Heart right ventricle (tissue), 16 donors: Measurements from ENCODE around the gene MIF4GD. TPM values are rescaled to one million over a fixed set of nuclear protein-coding genes. Genes with fewer than 3 reads are reported as not detected.

Experiments used
- ATAC-seq, 8 donors: fragments of 200-7000 bp; cut with Tn5 transposase; one replicate each; pipeline ENCODE4 v1.9.1; 2020; ENCODE audit warnings: mild to moderate bottlenecking in 8 of 8, moderate library complexity in 8 of 8, moderate number of reproducible peaks in 1 of 8
- DNase-seq, 2 donors: peaks; one replicate each; pipeline ENCODE4 v3.0.0-alpha.2; 2020
- H3K27ac ChIP-seq, 10 donors: fragments of 200-600 bp; sonication (generic) in 2 of 10; one replicate each; pipeline versions ENCODE4 v1.5.0 to v1.8.0; 2020 to 2022; ENCODE audit warnings: mild to moderate bottlenecking in 3 of 10
- H3K27me3 ChIP-seq, 7 donors: fragments of 200-600 bp; one replicate each; pipeline ENCODE4 v1.8.0; 2021 to 2022; ENCODE audit warnings: mild to moderate bottlenecking in 2 of 7
- H3K36me3 ChIP-seq, 9 donors: fragments of 200-600 bp; sonication (generic) in 1 of 9; one replicate each; pipeline versions ENCODE4 v1.5.0 to v1.8.0; 2020 to 2022; ENCODE audit warnings: mild to moderate bottlenecking in 2 of 9
- H3K4me1 ChIP-seq, 9 donors: fragments of 200-600 bp; sonication (generic) in 1 of 9; one replicate each; pipeline versions ENCODE4 v1.5.0 to v1.8.0; 2020 to 2022; ENCODE audit warnings: mild to moderate bottlenecking in 4 of 9
- H3K4me3 ChIP-seq, 10 donors: fragments of 200-600 bp; sonication (generic) in 2 of 10; one replicate each; pipeline versions ENCODE4 v1.5.0 to v1.8.0; 2020 to 2022; ENCODE audit warnings: mild to moderate bottlenecking in 7 of 10, moderate library complexity in 2 of 10
- H3K9me3 ChIP-seq, 11 donors: fragments of 200-600 bp in 10 of 11; sonication (generic) in 2 of 11; one replicate each; pipeline versions ENCODE4 v1.5.0 to v1.8.0; 2013 to 2022; ENCODE audit warnings: mild to moderate bottlenecking in 2 of 11, control low read depth in 1 of 11, moderate library complexity in 1 of 11
- CTCF ChIP-seq, 9 donors: fragments of 200-600 bp; sonication (generic) in 2 of 9; IDR thresholded peaks; one replicate each; pipeline versions ENCODE4 v1.5.0 to v1.8.0; 2021 to 2022; ENCODE audit warnings: antibody characterized with exemption in 9 of 9, mild to moderate bottlenecking in 5 of 9, moderate library complexity in 1 of 9
- WGBS, 2 donors: extraction: QIAGEN DNeasy Blood & Tissue Kit; methylation state at CpG; one replicate each; pipeline ENCODE4 v1.1.7; 2013; ENCODE audit warnings: inconsistent platforms in 1 of 2; 5-methylcytosine and 5-hydroxymethylcytosine counted together
- intact Hi-C, 10 donors: fragments of 100-400 bp; cut with DNase I; formaldehyde crosslinking; loops; one replicate each; pipeline versions ENCODE4 v1.11.1 to v1.14.2; 2022
- long read RNA-seq, 3 donors: library from polyadenylated mRNA; unstranded; transcript quantifications; one replicate each; pipeline ENCODE4 v2.0.0, GENCODE V29; 2020 to 2021
- polyA plus RNA-seq, 2 donors: library from polyadenylated mRNA; stranded (reverse); fragments of 200-250 nt; gene quantifications; one replicate each; pipeline ENCODE4 v1.2.3, GENCODE V29; 2013
- total RNA-seq, 10 donors: library from RNA; stranded (reverse); fragmentation: NEBNext Ultra II Directional in 3 of 10; extraction: Animal tissue kit (Norgen Biotek cat#: 25700) in 3 of 10; gene quantifications; one replicate each; pipeline versions ENCODE4 v1.2.1 to v1.2.4, GENCODE V29; 2021 to 2023
- donor health status: Arrhythmogenic right ventricular cardiomyopathy.
- donor health status: ischemic (EF 13 %, LVEDD 7.1; RV severe dilation, severe dysfunction).
- donor health status: healthy with polysubstance abuse.
- donor health status: DM: no; HTN: yes; CAD: no.
- donor health status: DM: no; HTN: no; CAD: no.
- donor health status: ischemic (EF 25% LVEDD 6.9; RV normal size, moderate dysfunction).
- donor health status: ischemic (EF 25% LVEDD 5.7; RV mildly dilated, moderate dysfunction).
- donor health status: healthy.
- donor health status: DM: yes; HTN: yes; CAD: no.
- donor health status: Ischemic cardiomyopathy.
- donor health status: ischemic (EF 35%, LVEDD 5.7; RV mildly dilated, moderate dysfunction).
- donor health status: nonischemic (EF 11% LVEDD 7.7; RV severe dilation, severe dysfunction).
- donor health status: DM: yes; HTN: yes; CAD: no.
- donor health status: PGD.
- donor health status: ischemic (EF 29% LVEDD 5.4; RV normal size, mild dysfunction).
- donor health status: nonischemic (EF 23%, LVEDD 6.1; RV moderate dilation, normal function).

MIF4GD gene
- total RNA-seq (10 to 100 TPM; 12.6 to 21.0 (median 15.6) TPM), polyA plus RNA-seq (10 to 100 TPM in 1 of 2 donors, 1 to 10 TPM in 1; 7.5 to 27.7 TPM)
- long read RNA-seq, donor 1, transcript MIF4GD-202 (6 exons, 1,306 nt): major isoform, 6 of 23 reads
- long read RNA-seq, donor 1, partial matches to known transcripts: 4 of 23 reads
- long read RNA-seq, donor 1, other reads (novel, unspliced or antisense): 9 of 23 reads
- long read RNA-seq, donor 2, transcript MIF4GD-202 (6 exons, 1,306 nt): major isoform, 8 of 26 reads
- long read RNA-seq, donor 2, partial matches to known transcripts: 1 of 26 reads
- long read RNA-seq, donor 2, other reads (novel, unspliced or antisense): 7 of 26 reads
- long read RNA-seq, donor 3, transcript MIF4GD-208 (7 exons, 1,419 nt): minor isoform, 6 of 25 reads
- long read RNA-seq, donor 3, transcript MIF4GD-202 (6 exons, 1,306 nt): major isoform, 11 of 25 reads
- long read RNA-seq, donor 3, partial matches to known transcripts: 1 of 25 reads
- long read RNA-seq, donor 3, other reads (novel, unspliced or antisense): 4 of 25 reads

DNA sequence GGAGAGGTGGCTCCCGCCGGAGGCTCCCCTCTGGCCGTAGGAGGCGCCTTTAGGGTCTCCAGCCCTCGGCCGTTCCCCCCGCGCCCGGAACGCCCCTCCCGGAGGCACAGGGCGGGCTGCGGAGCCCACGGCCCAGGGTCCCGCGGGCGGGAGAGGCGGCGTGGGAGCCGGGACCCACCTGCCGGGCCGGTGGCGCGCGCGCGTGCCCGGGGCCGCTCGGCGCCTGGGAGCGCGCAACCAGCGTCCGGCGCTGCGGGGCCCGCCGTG lies at the start of gene MIF4GD:
Gene MIF4GD, minus strand, starts transcription at position 266 of the 267 bp plus-strand sequence. CDS start 1,036 bp downstream, outside the sequence.
- no peak for ATAC-seq
- H3K36me3 ChIP-seq: peaks cover 0 to 33% (median 11%) of the 10 kb centered on the region in 9 donors
- intact Hi-C loops: loop anchor here in 4 of 10 donors (2.0 to 5.0 kb wide), 3 partner anchors 18 to 141 kb away; partner anchors contain the start of genes GRB2 (in 1 of the 4) and SLC25A19 (in 1 of the 4)
- peaks cover 4 to 56% (median 37%) of the 10 kb centered on the region in 9 donors for H3K4me1 ChIP-seq
- TF ChIP-seq CTCF (IDR thresholded peaks at IDR 0.05): no peak
- DNase-seq: no peak
- H3K27me3 ChIP-seq: no peaks in the 10 kb centered on the region
- 0 to 1% methylated on average over 15 to 39 of the region's 39 CpGs for WGBS, 2 donors
- peak within 1 kb of the TSS; percentile 90 to 99 (median 97) for H3K27ac ChIP-seq
- H3K4me3 ChIP-seq: peak within 1 kb of the TSS; percentile 69 to 100 (median 96)
- H3K9me3 ChIP-seq: no peaks in the 10 kb centered on the region

DNA sequence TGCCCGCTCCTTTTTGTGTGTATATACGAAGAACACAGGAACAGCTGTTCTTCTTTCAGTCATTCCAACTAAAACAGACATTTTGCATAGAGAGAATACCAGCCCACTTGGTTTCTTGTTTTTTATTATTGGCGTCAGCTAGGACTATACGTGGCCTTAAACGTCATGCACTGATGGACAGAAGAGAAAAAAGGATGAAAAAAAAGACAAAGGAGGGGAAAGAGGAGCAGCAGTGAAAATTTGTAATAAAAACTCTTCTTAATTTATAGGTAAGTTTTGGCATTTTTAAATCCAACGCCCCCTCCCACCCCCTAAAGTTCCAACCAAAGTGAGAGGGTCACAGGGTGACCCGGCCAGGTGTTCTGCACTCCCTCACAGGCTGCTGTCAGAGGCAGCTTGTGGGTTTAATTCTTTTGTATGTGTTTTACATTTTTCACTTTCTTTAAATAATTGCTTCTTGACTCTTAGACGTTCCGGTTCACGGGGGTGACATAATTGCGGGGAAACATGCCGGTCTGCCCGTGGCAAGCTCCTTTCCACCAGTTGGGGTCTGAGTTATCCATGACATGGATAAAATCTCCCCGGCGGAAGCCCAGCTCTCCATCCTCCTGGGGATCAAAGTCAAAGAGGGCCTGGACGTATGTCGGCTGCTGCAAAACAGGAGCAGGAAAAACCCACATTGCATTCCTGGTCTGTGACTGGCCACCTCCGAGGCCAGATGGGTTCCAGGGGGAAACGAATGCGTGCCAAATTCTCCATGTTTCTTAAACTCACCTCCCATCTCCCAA lies 49.1 kb upstream of the MIF4GD start:
- Histone ChIP-seq H3K4me1 (peaks cover 0 to 60% (median 6%) of the 10 kb centered on the region in 9 donors), H3K27me3 (no peaks in the 10 kb centered on the region), H3K9me3 (no peaks in the 10 kb centered on the region), H3K4me3 (no peak overlapping the region), H3K27ac (no peak overlapping the region), H3K36me3 (peaks cover 0 to 75% (median 7%) of the 10 kb centered on the region in 9 donors)
- ATAC-seq (no peak), DNase-seq (no peak)
- 89 to 90% methylated on average over 20 of the region's 20 CpGs for WGBS, 2 donors
- no peak for TF ChIP-seq CTCF (IDR thresholded peaks at IDR 0.05)
- intact Hi-C loops: loop anchor here in 1 of 10 donors (5.0 kb wide), 2 partner anchors 72 to 87 kb away; partner anchors contain the start of gene GRB2

GRCh38 chr17:75318615-75319222 lies 47.7 kb upstream of the MIF4GD start:
- no peak overlapping the region for H3K4me3 ChIP-seq
- 82 to 86% methylated on average over 10 of the region's 10 CpGs for WGBS, 2 donors
- intact Hi-C loops: no loop called here
- no peaks in the 10 kb centered on the region for H3K9me3 ChIP-seq
- H3K27ac ChIP-seq: peak overlapping the region in 1 of 10 donors; percentile 94
- peaks cover 0 to 61% (median 0%) of the 10 kb centered on the region in 9 donors for H3K4me1 ChIP-seq
- H3K36me3 ChIP-seq: peaks cover 0 to 61% (median 7%) of the 10 kb centered on the region in 9 donors
- H3K27me3 ChIP-seq: no peaks in the 10 kb centered on the region
- TF ChIP-seq CTCF (IDR thresholded peaks at IDR 0.05): no peak
- no peak for ATAC-seq
- DNase-seq: no peak

DNA sequence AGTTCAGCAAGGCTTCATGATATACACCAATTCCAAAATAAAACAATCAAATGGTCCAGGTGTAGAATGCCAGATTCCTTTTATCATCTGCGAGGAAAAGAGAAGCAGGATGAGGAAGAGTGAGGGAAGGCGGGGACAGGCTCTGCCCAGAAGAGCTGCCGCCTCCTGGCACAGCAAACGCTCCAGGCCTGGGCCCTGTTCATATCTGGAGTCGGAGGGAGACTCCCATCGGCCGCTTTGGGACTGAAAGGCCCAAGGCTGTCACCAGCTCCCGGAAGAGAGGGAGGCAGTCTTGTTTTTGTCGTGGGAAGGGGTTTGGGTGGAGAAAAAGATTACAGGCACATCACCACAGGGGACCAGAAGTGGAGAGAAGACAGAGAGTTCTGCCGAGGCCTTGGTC lies 47.2 kb upstream of the MIF4GD start:
- WGBS, 2 donors: 56 to 62% methylated on average over 10 of the region's 10 CpGs
- intact Hi-C loops: no loop called here
- no peaks in the 10 kb centered on the region for H3K27me3 ChIP-seq
- TF ChIP-seq CTCF (IDR thresholded peaks at IDR 0.05): no peak
- ATAC-seq (no peak), DNase-seq (no peak)
- peaks cover 0 to 61% (median 0%) of the 10 kb centered on the region in 9 donors for H3K4me1 ChIP-seq
- H3K4me3 ChIP-seq: no peak overlapping the region
- peaks cover 0 to 56% (median 7%) of the 10 kb centered on the region in 9 donors for H3K36me3 ChIP-seq
- peak overlapping the region in 1 of 10 donors; percentile 94 for H3K27ac ChIP-seq
- H3K9me3 ChIP-seq: no peaks in the 10 kb centered on the region
